ENCODE results near the gene SLC39A1. TPM values are rescaled to one million over a fixed set of nuclear protein-coding genes. Genes with fewer than 3 reads are reported as not detected.

Gene SLC39A1
- total RNA-seq, 2 experiments from 2014 or later, result 40.3 to 42.2 TPM

GRCh38 chr1:153928791-153929341 lies 34.5 kb downstream of the SLC39A1 start:
- peak overlapping the region; percentile 74 for H3K27ac Mint-ChIP-seq
- no peak for DNase-seq
- no peaks in the 10 kb centered on the region for H3K27me3 Mint-ChIP-seq
- ChIA-PET POLR2A (interaction anchor here (1.6 to 2.1 kb wide), 4 partner anchors 10 to 62 kb away, joined by 4 to 20 read pairs (median 12); partner anchors contain the start of genes DENND4B and RPS27), CTCF (interaction anchor here (1.1 to 2.4 kb wide), 3 partner anchors 18 to 58 kb away, joined by 3 to 10 read pairs (median 5); partner anchors contain the start of genes DENND4B and RAB13)
- no peak for TF ChIP-seq CTCF (IDR thresholded peaks at IDR 0.05)
- intact Hi-C loops (cut with micrococcal nuclease), result no loop called here
- peaks cover 14% of the 10 kb centered on the region for H3K4me1 Mint-ChIP-seq (ENCODE audit: low read depth)
- no peak overlapping the region for H3K4me3 Mint-ChIP-seq
- no peaks in the 10 kb centered on the region for H3K9me3 Mint-ChIP-seq
- peaks cover 11% of the 10 kb centered on the region for H3K36me3 Mint-ChIP-seq (ENCODE audit: low read depth)
- no peak for ATAC-seq

- Mint-ChIP-seq H3K36me3 (ENCODE audit: low read depth) (peaks cover 9% of the 10 kb centered on the region), H3K4me1 (ENCODE audit: low read depth) (peaks cover 16% of the 10 kb centered on the region), H3K9me3 (no peaks in the 10 kb centered on the region), H3K27me3 (no peaks in the 10 kb centered on the region), H3K27ac (peak overlapping the region; percentile 74), H3K4me3 (no peak overlapping the region)
- DNase-seq (no peak), ATAC-seq (peak; percentile 32)
- intact Hi-C loops (cut with micrococcal nuclease), result no loop called here
- TF ChIP-seq CTCF (IDR thresholded peaks at IDR 0.05), result no peak
- ChIA-PET POLR2A (interaction anchor here (0.7 to 2.1 kb wide), 5 partner anchors 11 to 459 kb away, joined by 3 to 20 read pairs (median 8); partner anchors contain the start of genes DENND4B and RPS27), CTCF (interaction anchor here (1.2 to 2.4 kb wide), 2 partner anchors 18 to 59 kb away, joined by 5 to 10 read pairs; partner anchors contain the start of gene DENND4B)
These were observed 35.1 kb downstream of the SLC39A1 start for GRCh38 chr1:153928245-153928644.

- Mint-ChIP-seq H3K9me3 (no peaks in the 10 kb centered on the region), H3K27me3 (no peaks in the 10 kb centered on the region), H3K4me3 (no peak overlapping the region), H3K4me1 (ENCODE audit: low read depth) (peaks cover 17% of the 10 kb centered on the region), H3K27ac (no peak overlapping the region), H3K36me3 (ENCODE audit: low read depth) (peaks cover 9% of the 10 kb centered on the region)
- no peak for ATAC-seq
- intact Hi-C loops (cut with micrococcal nuclease), result no loop called here
- no peak for TF ChIP-seq CTCF (IDR thresholded peaks at IDR 0.05)
- CTCF ChIA-PET, result interaction anchor here (1.1 to 2.5 kb wide), 2 partner anchors 20 to 130 kb away, joined by 4 to 6 read pairs; partner anchors contain the start of gene DENND4B
- no peak for DNase-seq
- POLR2A ChIA-PET, result interaction anchor here (1.6 to 9.9 kb wide), 2 partner anchors 16 to 40 kb away, joined by 5 to 126 read pairs; partner anchors contain the start of gene DENND4B
These were observed 36.9 kb downstream of the SLC39A1 start for GRCh38 chr1:153926405-153926804.

- H3K9me3 Mint-ChIP-seq, result no peaks in the 10 kb centered on the region
- H3K4me1 Mint-ChIP-seq (ENCODE audit: low read depth), result peaks cover 38% of the 10 kb centered on the region
These were observed 40.1 kb downstream of the SLC39A1 start, which contains the start of gene GATAD2B for GRCh38 chr1:153922972-153923925. GATAD2B (minus strand) TSS chr1:153922972; CDS start chr1:153828347, 94,625 bp downstream.

More at GRCh38 chr1:153922972-153923925, 40.1 kb downstream of the SLC39A1 start, which contains the start of gene GATAD2B:
- no peak for TF ChIP-seq CTCF (IDR thresholded peaks at IDR 0.05)
- ATAC-seq (peak; percentile 93), DNase-seq (peak; percentile 100)
- H3K27ac Mint-ChIP-seq, result peak within 1 kb of the TSS; percentile 97
- H3K27me3 Mint-ChIP-seq, result no peaks in the 10 kb centered on the region
- intact Hi-C loops (cut with micrococcal nuclease), result loop anchor here (5.0 kb wide), 1 partner anchor 116 kb away; no protein-coding TSS in a partner anchor
- ChIA-PET POLR2A (interaction anchor here (0.6 to 9.9 kb wide), 24 partner anchors 9 to 1078 kb away, joined by 3 to 126 read pairs (median 4); partner anchors contain the start of genes CREB3L4, DENND4B, JTB and RPS27), CTCF (interaction anchor here (0.5 to 5.9 kb wide), 10 partner anchors 12 to 403 kb away, joined by 3 to 46 read pairs (median 3); partner anchors contain the start of genes CREB3L4, DENND4B and JTB)
- peak within 1 kb of the TSS; percentile 95 for H3K4me3 Mint-ChIP-seq
- peaks cover 18% of the 10 kb centered on the region for H3K36me3 Mint-ChIP-seq (ENCODE audit: low read depth)
